Testis (tissue), 3 donors: ENCODE measurements around the gene TRAF3IP3. TPM values are rescaled to one million over a fixed set of nuclear protein-coding genes. Genes with fewer than 3 reads are reported as not detected.

Experiments
- DNase-seq: peaks from one replicate; pipeline ENCODE4 v3.0.0-alpha.2; 2019
- H3K27ac ChIP-seq, 2 donors: fragments of 200-600 bp; sonication (generic); one replicate each; pipeline ENCODE4 v1.5.1; 2019
- H3K27me3 ChIP-seq: fragments of 200-600 bp; sonication (generic); one replicate; pipeline ENCODE4 v1.5.1; 2019
- H3K36me3 ChIP-seq: fragments of 200-600 bp; sonication (generic); one replicate; pipeline ENCODE4 v1.5.1; 2017; ENCODE audit warnings: low read depth; ENCODE audit errors: missing control alignments
- H3K4me1 ChIP-seq: fragments of 200-600 bp; sonication (generic); one replicate; pipeline ENCODE4 v1.5.1; 2019
- H3K4me3 ChIP-seq, 2 donors: fragments of 200-600 bp; sonication (generic); one replicate each; pipeline ENCODE4 v1.5.1; 2017 to 2019
- H3K9me3 ChIP-seq: fragments of 200-600 bp; sonication (generic); one replicate; pipeline ENCODE4 v1.5.1; 2017
- POLR2A ChIP-seq: fragments of 450-650 bp; IDR thresholded peaks from one replicate; pipeline ENCODE4 v1.6.1; 2017; ENCODE audit warnings: antibody characterized with exemption, mild to moderate bottlenecking, moderate library complexity
- WGBS, 2 donors: methylation state at CpG; one replicate each; pipeline ENCODE4 v1.1.5; 2018; 5-methylcytosine and 5-hydroxymethylcytosine counted together
- intact Hi-C: fragments of 100-400 bp; cut with DNase I; formaldehyde crosslinking; loops from one replicate; pipeline ENCODE4 v1.15.1; 2023; ENCODE audit warnings: low total_unique reads
- polyA plus RNA-seq: library from polyadenylated mRNA; stranded (reverse); fragments of 350-450 nt; fragmentation: Illumina TruSeq; extraction: RNeasy Lipid Tissue Mini Kit (QIAGEN cat#74804); gene quantifications from one replicate; pipeline ENCODE4 v1.2.3, GENCODE V29; 2014; ENCODE audit warnings: low read depth, low replicate concordance; ENCODE audit not compliant: insufficient read depth
- total RNA-seq, 2 donors: library from RNA; depleted of rRNA; stranded (reverse); fragments of >200 nt; gene quantifications; one replicate each; pipeline ENCODE4 v1.2.3, GENCODE V29; 2016
- TF ChIP-seq, protein P1 (sequence below), 3 experiments: fragments of 450-650 bp in 2 of 3; fragments of 200-600 bp in 1 of 3; sonication (generic) in 1 of 3; IDR thresholded peaks; one replicate each; pipeline ENCODE4 v1.5.1; 2016 to 2019; ENCODE audit warnings: antibody characterized with exemption in 3 of 3, mild to moderate bottlenecking in 2 of 3, moderate library complexity in 1 of 3

Gene TRAF3IP3
- total and polyA plus RNA-seq, 3 donors from 2014 or later, result 0.63 to 9.2 (median 3.3) TPM

DNA sequence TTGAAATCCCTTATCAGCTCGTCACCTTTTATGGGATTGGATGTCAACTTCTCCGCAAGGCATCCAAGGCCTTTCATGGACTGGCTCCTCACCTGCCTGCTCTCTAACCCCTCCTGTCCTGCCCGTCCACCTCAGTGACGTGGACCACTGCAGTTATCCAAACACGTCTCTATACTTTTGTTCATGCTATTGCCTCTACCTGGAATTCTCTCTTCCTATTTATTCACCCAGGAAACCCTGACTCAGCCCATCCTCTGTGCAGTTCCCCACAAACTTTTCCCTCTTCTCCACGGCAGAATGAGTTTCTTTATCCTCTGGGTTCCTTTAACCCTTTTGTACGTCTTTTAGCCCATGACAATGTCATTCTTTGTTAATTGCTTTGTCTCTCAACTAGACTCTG lies 66.9 kb downstream of the TRAF3IP3 start:
- no peaks in the 10 kb centered on the region for H3K36me3 ChIP-seq
- 61 to 63% methylated on average over 7 of the region's 7 CpGs for WGBS, 2 donors
- TF ChIP-seq POLR2A, result no peak
- TF ChIP-seq, protein P1, sequence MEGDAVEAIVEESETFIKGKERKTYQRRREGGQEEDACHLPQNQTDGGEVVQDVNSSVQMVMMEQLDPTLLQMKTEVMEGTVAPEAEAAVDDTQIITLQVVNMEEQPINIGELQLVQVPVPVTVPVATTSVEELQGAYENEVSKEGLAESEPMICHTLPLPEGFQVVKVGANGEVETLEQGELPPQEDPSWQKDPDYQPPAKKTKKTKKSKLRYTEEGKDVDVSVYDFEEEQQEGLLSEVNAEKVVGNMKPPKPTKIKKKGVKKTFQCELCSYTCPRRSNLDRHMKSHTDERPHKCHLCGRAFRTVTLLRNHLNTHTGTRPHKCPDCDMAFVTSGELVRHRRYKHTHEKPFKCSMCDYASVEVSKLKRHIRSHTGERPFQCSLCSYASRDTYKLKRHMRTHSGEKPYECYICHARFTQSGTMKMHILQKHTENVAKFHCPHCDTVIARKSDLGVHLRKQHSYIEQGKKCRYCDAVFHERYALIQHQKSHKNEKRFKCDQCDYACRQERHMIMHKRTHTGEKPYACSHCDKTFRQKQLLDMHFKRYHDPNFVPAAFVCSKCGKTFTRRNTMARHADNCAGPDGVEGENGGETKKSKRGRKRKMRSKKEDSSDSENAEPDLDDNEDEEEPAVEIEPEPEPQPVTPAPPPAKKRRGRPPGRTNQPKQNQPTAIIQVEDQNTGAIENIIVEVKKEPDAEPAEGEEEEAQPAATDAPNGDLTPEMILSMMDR (IDR thresholded peaks at IDR 0.05), result no peak
- intact Hi-C loops, result no loop called here
- H3K27me3 ChIP-seq, result no peaks in the 10 kb centered on the region
- no peak overlapping the region for H3K4me3 ChIP-seq
- H3K4me1 ChIP-seq, result no peaks in the 10 kb centered on the region
- no peak for DNase-seq
- no peak overlapping the region for H3K27ac ChIP-seq
- H3K9me3 ChIP-seq, result no peaks in the 10 kb centered on the region

DNA sequence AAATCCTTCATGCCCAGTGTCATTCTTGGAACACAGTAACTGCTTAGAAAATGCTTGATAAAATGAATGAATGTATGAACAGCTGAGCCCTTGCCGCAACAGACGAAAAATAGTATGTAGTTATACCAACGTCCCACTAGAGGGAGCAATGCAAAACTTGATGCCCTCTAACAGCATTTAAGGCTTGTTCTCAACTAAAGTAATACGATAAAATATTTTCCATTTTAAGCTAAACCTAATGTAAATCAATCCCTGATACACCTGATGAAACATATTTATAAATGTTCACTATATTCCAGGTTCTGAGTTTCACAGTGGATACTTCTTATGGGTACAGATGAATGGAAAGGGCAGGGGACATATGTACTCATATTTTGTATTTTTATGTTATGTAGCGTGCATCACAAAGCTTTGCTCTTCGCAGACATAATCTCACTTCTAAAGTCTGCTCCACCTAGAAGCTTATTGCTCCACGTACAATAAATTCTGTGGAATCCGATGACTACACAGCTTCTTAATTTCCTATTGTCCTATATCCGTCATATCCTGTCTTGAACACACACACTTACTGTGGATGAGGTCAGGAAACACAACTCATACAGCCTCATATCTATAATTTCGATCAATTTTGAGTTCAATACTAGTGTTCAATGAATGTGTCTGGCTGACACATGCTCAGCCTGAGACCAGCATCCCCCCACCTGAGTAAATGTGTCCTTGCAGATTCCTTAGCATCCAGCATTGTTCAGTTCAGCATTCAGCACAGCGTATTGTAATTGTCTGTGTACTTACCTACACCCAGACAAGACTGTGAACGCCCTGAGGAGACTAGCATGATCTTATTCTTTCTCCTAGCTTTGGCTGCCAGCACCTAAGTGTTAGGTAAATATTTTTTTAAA lies 67.5 kb downstream of the TRAF3IP3 start:
- intact Hi-C loops, result no loop called here
- no peaks in the 10 kb centered on the region for H3K27me3 ChIP-seq
- no peaks in the 10 kb centered on the region for H3K9me3 ChIP-seq
- no peak for TF ChIP-seq POLR2A
- TF ChIP-seq, protein P1 (IDR thresholded peaks at IDR 0.05), result peak; percentile 29 to 74 (median 72)
- no peaks in the 10 kb centered on the region for H3K4me1 ChIP-seq
- H3K27ac ChIP-seq, result no peak overlapping the region
- no peak for DNase-seq
- H3K4me3 ChIP-seq, result no peak overlapping the region
- no peaks in the 10 kb centered on the region for H3K36me3 ChIP-seq
- 39 to 47% methylated on average over 12 of the region's 12 CpGs for WGBS, 2 donors

DNA sequence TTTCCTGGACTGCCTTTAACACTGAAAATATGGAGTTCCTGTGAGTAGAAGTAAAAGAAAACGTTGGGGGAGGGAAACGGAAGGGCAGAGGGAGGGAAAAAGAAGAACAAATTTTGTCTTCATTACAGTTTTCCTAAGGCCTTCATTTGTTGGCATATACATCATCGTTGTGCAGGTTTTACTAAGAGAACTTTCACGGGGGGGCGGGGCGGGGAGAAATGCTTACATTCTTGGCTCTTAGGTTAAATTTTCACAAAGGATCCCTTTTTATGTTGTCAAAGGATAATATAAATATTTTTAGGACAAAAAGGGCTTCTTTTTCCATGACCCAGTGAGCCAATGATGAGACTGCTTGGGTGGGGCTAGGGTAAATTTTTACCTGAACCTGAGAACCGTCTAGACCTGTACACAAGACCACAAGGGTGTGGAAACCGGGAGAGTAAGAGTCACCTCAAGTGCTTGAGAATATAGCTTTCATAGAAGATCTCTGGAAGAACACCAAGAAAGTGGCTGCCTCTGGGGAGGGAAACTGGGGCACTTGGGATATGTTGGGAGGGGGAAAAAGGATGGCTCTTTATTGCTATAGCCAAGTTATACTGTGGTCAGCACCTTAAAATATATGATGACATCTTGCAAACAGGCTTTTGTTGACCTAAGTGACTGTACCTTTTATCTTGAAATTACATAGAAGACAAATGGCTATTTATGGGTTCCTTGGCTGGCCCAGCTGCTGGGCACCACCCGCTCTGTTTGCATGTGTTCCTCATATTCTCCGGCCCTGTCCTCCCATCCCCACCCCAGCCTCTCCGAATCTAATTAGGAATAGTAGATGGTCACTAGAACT lies 70.0 kb downstream of the TRAF3IP3 start:
- no peaks in the 10 kb centered on the region for H3K9me3 ChIP-seq
- H3K27ac ChIP-seq, result no peak overlapping the region
- no peak overlapping the region for H3K4me3 ChIP-seq
- H3K36me3 ChIP-seq, result no peaks in the 10 kb centered on the region
- no peaks in the 10 kb centered on the region for H3K27me3 ChIP-seq
- no peak for TF ChIP-seq POLR2A
- TF ChIP-seq, protein P1 (IDR thresholded peaks at IDR 0.05), result no peak
- intact Hi-C loops, result no loop called here
- no peaks in the 10 kb centered on the region for H3K4me1 ChIP-seq
- WGBS, 2 donors, result 79% methylated on average over 11 of the region's 11 CpGs
- no peak for DNase-seq

DNA sequence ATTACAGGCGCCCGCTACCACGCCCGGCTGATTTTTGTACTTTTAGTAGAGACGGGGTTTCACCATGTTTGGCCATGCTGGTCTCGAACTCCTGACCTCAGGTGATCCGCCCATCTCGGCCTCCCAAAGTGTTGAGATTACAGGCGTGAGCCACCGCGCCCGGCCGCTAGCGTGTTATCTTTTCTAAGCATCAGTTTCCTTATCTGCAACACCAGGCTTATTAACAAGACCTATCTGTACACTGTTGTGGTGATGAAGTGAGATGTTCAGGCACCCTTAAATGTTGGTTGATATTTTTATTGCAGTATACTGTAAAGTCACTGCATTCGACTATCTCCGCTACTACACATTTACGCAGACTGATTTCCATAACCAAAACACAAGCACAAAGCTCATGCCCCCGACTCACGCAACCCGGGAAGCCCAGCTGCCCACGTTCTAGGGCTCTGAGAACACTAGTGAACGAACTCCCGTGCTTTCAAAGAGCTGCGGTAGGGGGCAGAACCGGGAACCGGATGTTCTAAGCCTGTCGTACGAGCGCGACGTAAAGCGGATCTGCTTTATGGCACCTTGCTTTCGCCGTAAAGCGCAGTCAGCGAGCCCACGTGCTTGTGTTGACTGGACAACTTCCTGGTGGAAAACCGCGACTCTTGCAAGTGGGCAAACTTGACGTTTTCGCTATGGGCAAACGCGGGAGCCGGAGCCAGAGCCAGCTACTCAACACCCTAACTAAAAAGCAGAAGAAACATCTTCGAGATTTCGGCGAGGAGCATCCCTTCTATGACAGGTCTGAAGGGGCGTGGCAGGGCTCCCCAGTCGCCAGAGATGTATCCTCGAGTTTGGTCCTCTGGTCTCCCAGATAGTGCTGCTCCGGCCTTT lies 71.8 kb downstream of the TRAF3IP3 start, which contains the start of gene UTP25:
TSS of gene UTP25 (plus strand) at position 589 of the 879 bp plus-strand sequence. CDS start at position 681, 92 bp downstream.
- peak within 1 kb of the TSS in 1 of 2 donors; percentile 59 for H3K27ac ChIP-seq
- H3K4me1 ChIP-seq, result no peaks in the 10 kb centered on the region
- no peaks in the 10 kb centered on the region for H3K9me3 ChIP-seq
- intact Hi-C loops, result no loop called here
- H3K4me3 ChIP-seq, result peak within 1 kb of the TSS; percentile 72 to 84
- WGBS, 2 donors, result 15 to 18% methylated on average over 51 of the region's 51 CpGs
- peak; percentile 97 for DNase-seq
- no peaks in the 10 kb centered on the region for H3K27me3 ChIP-seq
- H3K36me3 ChIP-seq, result no peaks in the 10 kb centered on the region
- no peak for TF ChIP-seq POLR2A
- TF ChIP-seq, protein P1 (IDR thresholded peaks at IDR 0.05), result peak; percentile 60 to 90 (median 87)
